ENCODE results near the gene HSD17B14. TPM values are rescaled to one million over a fixed set of nuclear protein-coding genes. Genes with fewer than 3 reads are reported as not detected.
"Not testable (repeated sequence)": the region's sequence is repeated elsewhere in the genome, so short reads cannot be mapped to it uniquely, and the experiment has no call there.

Gene HSD17B14
- total and polyA plus RNA-seq, 9 of the 15 experiments (the other 6 are each of a cell fraction or from before 2014, with no cell fraction given) = 0.16 TPM; not detected in 8

- H2AFZ ChIP-seq (ENCODE audit: low read depth, low read length) = not testable (repeated sequence)
- intact Hi-C loops (cut with micrococcal nuclease) = loop anchor here (5.0 to 10.0 kb wide), 2 partner anchors 285 to 437 kb away; partner anchors contain the start of gene KCNA7
Observed at GRCh38 chr19:48787331-48787730, 49.0 kb downstream of the HSD17B14 start.

GRCh38 chr19:48786422-48786821, 49.9 kb downstream of the HSD17B14 start:
- WGBS (ENCODE audit: insufficient coverage, low coverage, missing lambda C conversion rate) = 80% methylated on average over 4 of the region's 7 CpGs
- H3K79me2 ChIP-seq (ENCODE audit: control insufficient read depth, insufficient read depth, low read length); H3K9me1 ChIP-seq (ENCODE audit: control insufficient read depth, insufficient read depth, low read length); FAIRE-seq; H2AFZ ChIP-seq (ENCODE audit: low read depth, low read length); H3K27ac ChIP-seq (ENCODE audit: extremely low read depth, low read depth, low read length); in situ Hi-C loops (cut with MboI); ATAC-seq; H3K9ac ChIP-seq (ENCODE audit: insufficient read depth in 1 of 2, low read depth in 2 of 2, low read length in 2 of 2); H3K4me3 ChIP-seq; BruUV-seq (replicated peaks); H4K20me1 ChIP-seq (replicated peaks; ENCODE audit: control insufficient read depth, insufficient read depth, low read length); H3K27me3 ChIP-seq (ENCODE audit: control insufficient read depth in 2 of 2, insufficient read depth in 2 of 2, low read length in 2 of 2); DNase-seq (ENCODE audit: extremely low read depth in 1 of 4, low spot score in 3 of 4); H3K36me3 ChIP-seq (ENCODE audit: control insufficient read depth, insufficient read depth, low read length); H3K9me3 ChIP-seq (replicated peaks; ENCODE audit: control insufficient read depth, insufficient read depth, low read depth, low read length); H3K4me2 ChIP-seq (ENCODE audit: insufficient read depth, low read length): not testable (repeated sequence)
- intact Hi-C loops (cut with micrococcal nuclease) = loop anchor here (5.0 to 10.0 kb wide), 2 partner anchors 286 to 438 kb away; partner anchors contain the start of gene KCNA7
- peaks cover 14 to 21% of the 10 kb centered on the region in 2 experiments; a peak in 4 of 5 replicates for H3K4me1 ChIP-seq (replicated peaks in 1 of 2; ENCODE audit: control insufficient read depth in 2 of 2, insufficient read depth in 2 of 2, low read length in 2 of 2)
- ChIA-PET POLR2A (interaction anchor here (1.8 kb wide), 1 partner anchor 9 kb away, joined by 5 read pairs; no protein-coding TSS in a partner anchor), CTCF (ENCODE audit: low intra/inter-chr PET ratio) (interaction anchor here (2.5 kb wide), 1 partner anchor 49 kb away, joined by 15 read pairs; the partner anchor contains the start of gene HSD17B14)

More at GRCh38 chr19:48787331-48787730, 49.0 kb downstream of the HSD17B14 start:
- 0 out of 2 replicates have a peak, but pooled peaks have one; percentile 6 for TF ChIP-seq USF2 (CRISPR knock-in tag; IDR thresholded peaks at IDR 0.05)
- in situ Hi-C loops (cut with MboI); H3K27ac ChIP-seq (ENCODE audit: extremely low read depth, low read depth, low read length); FAIRE-seq; H3K79me2 ChIP-seq (ENCODE audit: control insufficient read depth, insufficient read depth, low read length); H3K27me3 ChIP-seq (ENCODE audit: control insufficient read depth in 2 of 2, insufficient read depth in 2 of 2, low read length in 2 of 2); H3K9me3 ChIP-seq (replicated peaks; ENCODE audit: control insufficient read depth, insufficient read depth, low read depth, low read length); H3K36me3 ChIP-seq (ENCODE audit: control insufficient read depth, insufficient read depth, low read length); H3K4me3 ChIP-seq; BruUV-seq (replicated peaks); DNase-seq (ENCODE audit: extremely low read depth in 1 of 4, low spot score in 3 of 4); H4K20me1 ChIP-seq (replicated peaks; ENCODE audit: control insufficient read depth, insufficient read depth, low read length); H3K9ac ChIP-seq (ENCODE audit: insufficient read depth in 1 of 2, low read depth in 2 of 2, low read length in 2 of 2); ATAC-seq; H3K4me2 ChIP-seq (ENCODE audit: insufficient read depth, low read length); H3K9me1 ChIP-seq (ENCODE audit: control insufficient read depth, insufficient read depth, low read length): not testable (repeated sequence)
- CTCF ChIA-PET (ENCODE audit: low intra/inter-chr PET ratio) = interaction anchor here (0.6 to 2.5 kb wide), 7 partner anchors 24 to 437 kb away, joined by 3 to 34 read pairs (median 3); partner anchors contain the start of gene HSD17B14
- H3K4me1 ChIP-seq (replicated peaks in 1 of 2; ENCODE audit: control insufficient read depth in 2 of 2, insufficient read depth in 2 of 2, low read length in 2 of 2) = peaks cover 8 to 11% of the 10 kb centered on the region in 2 experiments; a peak in 4 of 5 replicates
- 78% methylated on average over 9 of the region's 9 CpGs for WGBS (ENCODE audit: insufficient coverage, low coverage, missing lambda C conversion rate)
- POLR2A ChIA-PET = interaction anchor here (1.1 kb wide), 1 partner anchor 89 kb away, joined by 5 read pairs; no protein-coding TSS in a partner anchor

All from K562 (cell line).